Right kidney (tissue), 9 donors: ENCODE measurements around the gene RILPL1.
A peak's percentile ranks its signal among the peaks of the same experiment; 100 is the strongest.
"Not testable (repeated sequence)": the region's sequence is repeated elsewhere in the genome, so short reads cannot be mapped to it uniquely, and the experiment has no call there.

Source experiments
- DNase-seq: peaks from one replicate; pipeline ENCODE4 v3.0.0-alpha.2; 2016
- long read RNA-seq, 8 donors: transcript quantifications; one replicate each; lab custom pipeline, GENCODE V29; 2026

Gene RILPL1
- long read RNA-seq, donor 1, transcript RILPL1-204 (1 exons, 3,894 nt): minor isoform, 7 of 17 reads
- long read RNA-seq, donor 1, transcript RILPL1-202 (7 exons, 3,932 nt): major isoform, 10 of 17 reads
- long read RNA-seq, donor 1, partial matches to known transcripts: 0 of 17 reads
- long read RNA-seq, donor 1, other reads (novel, unspliced or antisense): 0 of 17 reads
- long read RNA-seq, donor 2, transcript RILPL1-204 (1 exons, 3,894 nt): major isoform, 7 of 24 reads
- long read RNA-seq, donor 2, partial matches to known transcripts: 0 of 24 reads
- long read RNA-seq, donor 2, other reads (novel, unspliced or antisense): 16 of 24 reads
- long read RNA-seq, donor 3, partial matches to known transcripts: 7 of 54 reads
- long read RNA-seq, donor 3, other reads (novel, unspliced or antisense): 41 of 54 reads
- long read RNA-seq, donor 4, transcript RILPL1-204 (1 exons, 3,894 nt): major isoform, 11 of 34 reads
- long read RNA-seq, donor 4, partial matches to known transcripts: 7 of 34 reads
- long read RNA-seq, donor 4, other reads (novel, unspliced or antisense): 16 of 34 reads
- long read RNA-seq, donor 5, transcript RILPL1-204 (1 exons, 3,894 nt): major isoform, 7 of 51 reads
- long read RNA-seq, donor 5, transcript RILPL1-202 (7 exons, 3,932 nt): major isoform, 7 of 51 reads
- long read RNA-seq, donor 5, partial matches to known transcripts: 6 of 51 reads
- long read RNA-seq, donor 5, other reads (novel, unspliced or antisense): 31 of 51 reads
- long read RNA-seq, donor 6, partial matches to known transcripts: 0 of 6 reads
- long read RNA-seq, donor 6, other reads (novel, unspliced or antisense): 0 of 6 reads
- long read RNA-seq, donor 7, partial matches to known transcripts: 0 of 8 reads
- long read RNA-seq, donor 7, other reads (novel, unspliced or antisense): 0 of 8 reads
- long read RNA-seq, donor 8, transcript RILPL1-202 (7 exons, 3,932 nt): minor isoform, 5 of 31 reads
- long read RNA-seq, donor 8, transcript RILPL1-204 (1 exons, 3,894 nt): major isoform, 9 of 31 reads
- long read RNA-seq, donor 8, partial matches to known transcripts: 0 of 31 reads
- long read RNA-seq, donor 8, other reads (novel, unspliced or antisense): 17 of 31 reads

GRCh38 chr12:123533672-123534643, at the start of gene RILPL1:
Gene RILPL1, minus strand, starts transcription at chr12:123533719. Its CDS starts 237 bp downstream, at chr12:123533482.
- DNase-seq: peak; percentile 83

DNA sequence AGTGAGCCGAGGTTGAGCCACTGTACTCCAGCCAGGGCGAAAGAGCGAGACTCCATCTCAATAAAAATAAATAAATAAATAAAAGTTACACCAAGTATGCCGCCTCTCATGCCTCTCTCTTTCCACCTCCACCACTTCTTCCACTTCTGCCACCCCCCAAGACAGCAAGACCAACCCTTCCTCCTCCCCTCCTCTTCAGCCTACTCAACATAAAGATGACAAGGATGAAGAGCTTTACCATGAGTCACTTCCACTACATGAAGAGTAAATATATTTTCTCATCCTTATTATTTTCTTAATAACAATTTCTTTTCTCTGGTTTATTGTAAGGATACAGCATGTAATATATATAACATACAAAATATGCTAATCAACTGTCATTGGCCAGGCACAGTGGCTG, 47.3 kb upstream of the RILPL1 start:
- DNase-seq: no peak

DNA sequence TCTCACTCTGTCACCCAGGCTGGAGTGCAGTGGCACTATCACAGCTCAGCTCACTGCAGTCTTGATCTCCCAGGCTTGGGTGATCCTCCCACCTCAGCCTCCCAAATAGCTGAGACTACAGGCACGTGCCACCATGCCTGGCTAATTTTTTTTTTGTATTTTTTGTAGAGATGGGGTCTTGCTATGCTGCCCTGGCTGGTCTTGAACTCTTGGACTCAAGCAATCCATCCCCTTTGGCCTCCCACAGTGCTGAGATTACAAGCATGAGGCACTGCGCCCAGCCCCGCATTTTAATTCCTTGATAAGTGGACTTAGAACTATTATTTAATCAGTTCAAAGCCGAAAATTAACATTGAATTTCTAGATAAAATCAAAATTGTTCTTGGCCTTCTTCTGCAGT, 45.3 kb upstream of the RILPL1 start:
- DNase-seq: not testable (repeated sequence)

DNA sequence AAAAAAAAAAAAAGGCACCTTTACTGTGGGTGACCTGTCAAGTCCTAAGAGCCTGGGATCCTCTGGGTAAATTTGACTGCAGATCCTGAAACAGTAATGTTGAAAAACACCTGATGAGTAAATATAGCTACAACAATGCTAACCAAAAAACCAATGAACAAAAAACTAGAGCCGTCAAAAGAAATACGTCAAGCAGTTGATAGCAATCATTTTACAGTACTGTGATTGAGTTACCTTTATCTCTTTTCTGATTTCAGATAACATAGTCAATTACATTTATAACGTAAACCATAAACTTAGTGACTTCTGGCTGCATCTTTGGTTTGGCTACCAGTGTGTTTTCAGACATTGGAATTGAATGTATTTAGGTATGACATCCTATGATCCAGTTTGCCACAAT, 44.7 kb upstream of the RILPL1 start:
- no peak for DNase-seq

DNA sequence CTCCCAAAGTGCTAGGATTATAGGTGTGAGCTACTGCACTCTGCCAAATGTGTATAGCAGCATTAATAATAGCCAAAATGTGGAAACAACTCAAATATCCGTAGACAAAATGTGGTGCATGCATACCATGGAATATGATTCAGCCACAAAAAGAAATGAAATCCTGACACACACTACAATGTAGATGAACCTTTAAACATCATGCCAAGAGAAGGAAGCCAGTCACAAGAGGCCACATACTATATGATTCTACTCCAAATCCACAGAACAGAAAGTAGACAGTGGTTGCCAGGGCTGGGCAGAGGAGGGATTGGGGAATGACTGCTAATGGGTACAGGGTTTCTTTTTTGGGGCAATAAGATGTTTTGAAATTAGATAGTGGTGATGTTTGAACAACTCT, 43.1 kb upstream of the RILPL1 start:
- DNase-seq: no peak

DNA sequence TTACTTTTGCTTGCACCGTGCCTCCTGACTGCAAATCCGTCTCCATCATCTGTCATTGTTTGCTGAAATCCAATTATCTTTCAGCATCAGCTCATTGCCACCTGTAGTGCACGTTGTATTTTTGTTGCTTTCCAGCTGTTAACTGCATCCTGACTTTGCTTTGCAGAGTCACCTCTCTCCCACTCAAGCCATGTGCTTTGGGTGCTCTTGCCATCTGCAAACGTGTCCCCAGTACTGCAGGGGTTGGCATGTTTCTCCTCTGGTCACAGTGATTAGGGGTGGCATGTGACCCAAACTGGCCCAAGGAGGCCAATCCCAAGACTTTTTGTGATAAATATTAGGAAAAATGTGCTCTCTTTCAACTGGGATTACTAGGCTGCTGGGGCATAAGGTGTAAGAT, 40.4 kb upstream of the RILPL1 start:
- no peak for DNase-seq

DNA sequence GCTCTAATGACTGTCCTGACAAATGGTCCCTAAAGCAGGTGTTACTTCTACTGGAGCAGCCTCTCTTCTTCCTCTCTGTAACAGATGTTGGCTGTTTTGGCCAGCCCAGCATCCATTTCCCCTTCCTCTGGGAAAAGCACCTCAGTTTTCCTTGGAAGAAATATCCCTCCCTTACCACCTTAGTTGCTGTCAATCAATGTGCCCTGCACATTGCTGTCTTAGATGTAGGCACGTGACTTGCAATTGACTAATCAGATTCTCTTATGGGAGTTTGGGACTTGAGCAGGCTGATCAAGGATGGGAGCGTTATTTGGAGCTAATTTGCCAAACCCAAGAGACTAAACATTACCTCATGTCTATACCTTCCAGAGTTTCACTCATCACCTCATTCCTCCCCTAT, 38.9 kb upstream of the RILPL1 start:
- DNase-seq: no peak

- no peak for DNase-seq
Measured at GRCh38 chr12:123571343-123571813, 37.9 kb upstream of the RILPL1 start.

DNA sequence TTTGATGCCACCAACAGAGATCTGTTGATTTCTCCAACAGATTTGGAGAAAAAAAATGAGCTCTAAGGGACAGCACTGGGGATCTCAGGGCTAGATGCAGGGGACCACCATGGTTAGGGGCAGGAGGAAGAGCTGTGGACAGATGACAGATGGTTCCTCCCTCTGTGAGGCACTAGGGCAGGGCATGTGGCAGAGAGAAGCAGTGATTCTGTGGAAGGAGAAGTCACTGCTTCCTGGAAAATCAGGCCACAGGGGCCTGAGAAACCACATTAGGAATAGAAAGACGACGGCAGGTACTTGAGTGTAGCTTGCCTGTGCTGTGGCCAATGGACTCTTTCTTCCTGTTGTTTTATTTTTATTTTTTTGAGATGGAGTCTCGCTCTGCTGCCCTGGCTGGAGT, 25.9 kb upstream of the RILPL1 start:
- DNase-seq: no peak

DNA sequence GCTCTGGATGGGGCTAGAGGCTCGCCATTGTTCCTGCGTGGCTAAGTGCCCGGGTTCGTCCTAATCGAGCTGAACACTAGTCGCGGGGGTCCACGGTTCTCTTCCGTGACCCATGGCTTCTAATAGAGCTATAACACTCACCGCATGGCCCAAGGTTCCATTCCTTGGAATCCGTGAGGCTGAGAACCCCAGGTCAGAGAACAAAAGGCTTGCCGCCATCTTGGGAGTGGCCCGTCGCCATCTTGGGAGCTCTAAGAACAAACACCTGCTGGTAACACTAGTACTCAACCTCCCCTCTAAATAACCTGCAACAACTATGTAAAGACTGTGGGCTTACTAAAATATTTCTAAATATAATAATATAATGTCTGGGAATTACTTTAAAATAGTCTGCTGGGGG, 25.0 kb upstream of the RILPL1 start:
- DNase-seq: not testable (repeated sequence)

- not testable (repeated sequence) for DNase-seq
Measured at GRCh38 chr12:123554843-123555242, 21.3 kb upstream of the RILPL1 start.

DNA sequence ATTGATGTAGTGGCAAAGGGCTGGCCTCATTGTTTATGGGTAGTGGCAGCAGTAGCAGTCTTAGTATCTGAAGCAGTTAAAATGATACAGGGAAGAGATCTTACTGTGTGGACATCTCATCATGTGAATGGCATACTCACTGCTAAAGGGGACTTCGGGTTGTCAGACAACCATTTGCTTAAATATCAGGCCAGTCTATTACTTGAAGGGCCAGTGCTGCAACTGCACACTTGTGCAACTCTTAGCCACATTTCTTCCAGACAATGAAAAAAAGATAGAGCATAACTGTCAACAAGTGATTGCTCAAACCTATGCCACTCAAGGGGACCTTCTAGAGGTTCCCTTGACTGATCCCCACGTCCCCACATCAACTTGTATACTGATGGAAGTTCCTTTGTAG, 20.6 kb upstream of the RILPL1 start:
- not testable (repeated sequence) for DNase-seq

- no peak for DNase-seq
Measured at GRCh38 chr12:123550700-123551099, 17.2 kb upstream of the RILPL1 start.

DNA sequence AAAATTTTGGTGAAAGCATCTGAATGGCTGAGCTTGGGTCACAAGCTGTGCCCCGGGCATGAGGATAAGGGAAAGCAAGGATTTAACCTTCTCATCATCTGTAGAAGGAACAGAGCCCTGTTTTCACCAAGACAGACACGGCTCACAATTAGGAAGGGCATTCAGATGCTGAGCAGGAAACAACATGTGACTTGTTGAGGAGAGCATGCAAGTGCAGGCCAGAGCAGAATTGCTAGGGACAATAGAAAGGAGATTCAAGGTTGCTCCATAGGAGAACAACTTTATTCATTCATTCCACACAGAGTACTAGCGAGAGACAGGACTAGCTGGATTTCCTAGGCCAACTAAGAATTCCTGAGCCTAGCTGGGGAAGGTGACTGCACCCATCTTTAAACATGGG, 14.6 kb upstream of the RILPL1 start:
- DNase-seq: no peak

- DNase-seq: no peak
Measured at GRCh38 chr12:123546281-123546680, 12.8 kb upstream of the RILPL1 start.

- DNase-seq: no peak
Measured at GRCh38 chr12:123543541-123543940, 10.0 kb upstream of the RILPL1 start.

DNA sequence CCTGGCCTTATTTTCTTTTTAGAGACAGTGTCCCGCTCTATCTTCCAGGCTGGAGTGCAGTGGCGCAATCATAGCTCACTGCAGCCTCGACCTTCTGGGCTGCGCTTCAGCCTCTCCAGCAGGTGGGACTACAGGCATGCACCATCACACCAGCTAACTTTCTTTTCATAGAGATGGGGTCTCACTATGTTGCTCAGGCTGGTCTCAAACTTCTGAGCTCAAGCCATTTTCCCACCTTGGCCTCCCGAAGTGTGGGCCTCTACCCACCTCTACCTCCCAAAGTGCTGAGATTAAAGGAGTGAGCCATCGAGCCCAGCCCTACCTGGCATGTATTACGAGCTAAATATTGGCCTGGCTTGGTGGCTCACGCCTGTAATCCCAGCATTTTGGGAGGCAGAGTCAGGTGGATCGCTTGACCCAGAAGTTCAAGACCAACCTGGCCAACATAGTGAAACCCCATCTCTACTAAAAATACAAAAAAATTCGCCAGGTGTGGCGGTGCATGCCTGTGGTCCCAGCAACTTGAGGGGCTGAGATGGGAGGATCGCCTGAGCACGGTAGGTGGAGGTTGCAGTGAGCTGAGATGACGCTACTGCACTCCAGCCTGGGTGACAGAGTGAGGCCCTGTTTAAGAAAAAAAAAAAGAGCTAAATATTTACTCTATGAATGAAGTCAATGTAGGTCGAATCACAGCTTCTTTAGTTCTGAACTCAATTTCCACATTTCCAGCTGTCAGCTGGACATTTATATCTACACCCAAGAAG, 7.6 kb upstream of the RILPL1 start:
- no peak for DNase-seq

DNA sequence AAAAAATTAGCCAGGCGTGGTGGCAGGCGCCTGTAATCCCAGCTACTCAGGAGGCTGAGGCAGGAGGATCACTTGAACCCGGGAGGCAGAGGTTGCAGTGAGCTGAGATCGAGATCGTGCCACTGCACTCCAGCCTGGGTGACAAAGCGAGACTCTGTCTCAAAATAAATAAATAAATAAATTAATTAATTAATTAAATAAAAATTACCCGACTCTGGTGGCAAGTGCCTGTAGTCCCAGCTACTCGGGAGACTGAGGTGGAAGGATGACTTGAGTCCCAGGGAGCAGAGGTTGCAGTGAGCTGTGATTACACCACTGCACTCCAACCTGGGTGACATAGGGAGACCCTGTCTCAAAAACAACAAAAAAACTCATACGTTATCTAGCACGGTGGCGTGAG, 2.4 kb upstream of the RILPL1 start:
- DNase-seq: not testable (repeated sequence)

GRCh38 chr12:123532808-123533649, 490 bp downstream of the RILPL1 start:
- peak; percentile 79 for DNase-seq

DNA sequence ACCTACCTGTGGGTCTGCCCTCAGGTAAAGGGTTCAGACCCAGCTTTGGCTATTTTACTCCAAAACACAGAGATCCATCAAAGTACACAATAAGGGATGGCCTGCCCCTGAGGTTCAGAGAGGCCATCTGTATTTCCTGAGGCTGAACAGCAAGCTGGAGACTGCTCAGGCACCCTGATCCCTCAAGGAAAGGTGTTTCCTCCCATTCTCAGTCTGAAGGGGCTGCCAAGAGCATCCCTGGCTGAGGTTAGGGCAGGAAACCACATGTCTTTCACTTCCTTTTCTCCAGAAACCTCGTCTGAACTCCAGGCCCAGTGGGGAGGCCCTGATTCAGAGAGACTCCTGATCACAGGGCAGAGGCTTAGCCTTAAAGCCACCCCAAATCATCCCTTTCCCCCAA, 1.5 kb downstream of the RILPL1 start:
- no peak for DNase-seq
